ENCODE data around the gene SHROOM3. TPM values are rescaled to one million over a fixed set of nuclear protein-coding genes. Genes with fewer than 3 reads are reported as not detected.
"Not testable (repeated sequence)": the region's sequence is repeated elsewhere in the genome, so short reads cannot be mapped to it uniquely, and the experiment has no call there.

Gene SHROOM3
- polyA plus RNA-seq, 12 donors, result 16.1 to 44.9 (median 21.8) TPM; not detected in 1

GRCh38 chr4:76716658-76717057 is 281.6 kb downstream of the SHROOM3 start:
- DNase-seq, result no peak

GRCh38 chr4:76717431-76717830 is 282.4 kb downstream of the SHROOM3 start:
- no peak for DNase-seq

GRCh38 chr4:76718021-76718420 is 283.0 kb downstream of the SHROOM3 start:
- DNase-seq, result no peak

- no peak for DNase-seq
Observed at GRCh38 chr4:76718831-76719230, 283.8 kb downstream of the SHROOM3 start.

GRCh38 chr4:76720121-76720520 is 285.1 kb downstream of the SHROOM3 start:
- no peak for DNase-seq

GRCh38 chr4:76722146-76722545 is 287.1 kb downstream of the SHROOM3 start:
- DNase-seq, result not testable (repeated sequence)

- no peak for DNase-seq
Observed at GRCh38 chr4:76722838-76723237, 287.8 kb downstream of the SHROOM3 start.

- DNase-seq, result no peak
Observed at GRCh38 chr4:76723373-76723772, 288.3 kb downstream of the SHROOM3 start.

- no peak for DNase-seq
Observed at GRCh38 chr4:76723924-76724323, 288.9 kb downstream of the SHROOM3 start.

GRCh38 chr4:76725039-76725438 is 290.0 kb downstream of the SHROOM3 start:
- DNase-seq, result no peak

GRCh38 chr4:76726176-76726575 is 291.1 kb downstream of the SHROOM3 start:
- no peak for DNase-seq

- DNase-seq, result no peak
Observed at GRCh38 chr4:76726631-76727030, 291.6 kb downstream of the SHROOM3 start.

GRCh38 chr4:76727934-76728333 is 292.9 kb downstream of the SHROOM3 start:
- DNase-seq, result not testable (repeated sequence)

GRCh38 chr4:76729460-76729859 is 294.4 kb downstream of the SHROOM3 start:
- DNase-seq, result no peak

GRCh38 chr4:76729980-76730379 is 295.0 kb downstream of the SHROOM3 start:
- DNase-seq, result no peak

GRCh38 chr4:76732246-76732645 is 297.2 kb downstream of the SHROOM3 start:
- DNase-seq, result no peak

GRCh38 chr4:76733068-76733771 is 298.2 kb downstream of the SHROOM3 start:
- DNase-seq, result no peak

GRCh38 chr4:76736414-76736813 is 301.4 kb downstream of the SHROOM3 start:
- DNase-seq, result no peak

GRCh38 chr4:76737180-76737579 is 302.2 kb downstream of the SHROOM3 start:
- DNase-seq, result no peak

- DNase-seq, result no peak
Observed at GRCh38 chr4:76737771-76738085, 302.7 kb downstream of the SHROOM3 start.

- DNase-seq, result peak; percentile 72
Observed at GRCh38 chr4:76738086-76738931, 303.3 kb downstream of the SHROOM3 start.

GRCh38 chr4:76740192-76740591 is 305.2 kb downstream of the SHROOM3 start:
- DNase-seq, result no peak
